Neural cell (in vitro differentiated cells): Measurements from ENCODE around the gene G6PD.

Source experiments
- CTCF ChIP-seq: fragments of 450-650 bp; IDR thresholded peaks from 2 replicates; pipeline ENCODE4 v1.5.1; 2014; ENCODE audit warnings: antibody characterized with exemption, mild to moderate bottlenecking, moderate library complexity; ENCODE audit not compliant: poor library complexity, severe bottlenecking
- RAD21 ChIP-seq: fragments of 450-650 bp; conservative IDR thresholded peaks from 2 replicates; pipeline ENCODE4 v1.6.1; 2014; ENCODE audit warnings: antibody characterized with exemption, mild to moderate bottlenecking, moderate library complexity
- SMC3 ChIP-seq: fragments of 450-650 bp; conservative IDR thresholded peaks from 2 replicates; pipeline ENCODE4 v1.6.1; 2014; ENCODE audit warnings: antibody characterized with exemption, mild to moderate bottlenecking, moderate library complexity; ENCODE audit not compliant: poor library complexity
- TF ChIP-seq, protein P1 (sequence below): IDR thresholded peaks from 2 replicates; pipeline ENCODE4 v1.6.1; 2012; ENCODE audit warnings: borderline replicate concordance

GRCh38 chrX:154517101-154517781 lies 29.4 kb downstream of the G6PD start:
- TF ChIP-seq CTCF (no peak), SMC3 (no peak), RAD21 (no peak)
- TF ChIP-seq, protein P1, sequence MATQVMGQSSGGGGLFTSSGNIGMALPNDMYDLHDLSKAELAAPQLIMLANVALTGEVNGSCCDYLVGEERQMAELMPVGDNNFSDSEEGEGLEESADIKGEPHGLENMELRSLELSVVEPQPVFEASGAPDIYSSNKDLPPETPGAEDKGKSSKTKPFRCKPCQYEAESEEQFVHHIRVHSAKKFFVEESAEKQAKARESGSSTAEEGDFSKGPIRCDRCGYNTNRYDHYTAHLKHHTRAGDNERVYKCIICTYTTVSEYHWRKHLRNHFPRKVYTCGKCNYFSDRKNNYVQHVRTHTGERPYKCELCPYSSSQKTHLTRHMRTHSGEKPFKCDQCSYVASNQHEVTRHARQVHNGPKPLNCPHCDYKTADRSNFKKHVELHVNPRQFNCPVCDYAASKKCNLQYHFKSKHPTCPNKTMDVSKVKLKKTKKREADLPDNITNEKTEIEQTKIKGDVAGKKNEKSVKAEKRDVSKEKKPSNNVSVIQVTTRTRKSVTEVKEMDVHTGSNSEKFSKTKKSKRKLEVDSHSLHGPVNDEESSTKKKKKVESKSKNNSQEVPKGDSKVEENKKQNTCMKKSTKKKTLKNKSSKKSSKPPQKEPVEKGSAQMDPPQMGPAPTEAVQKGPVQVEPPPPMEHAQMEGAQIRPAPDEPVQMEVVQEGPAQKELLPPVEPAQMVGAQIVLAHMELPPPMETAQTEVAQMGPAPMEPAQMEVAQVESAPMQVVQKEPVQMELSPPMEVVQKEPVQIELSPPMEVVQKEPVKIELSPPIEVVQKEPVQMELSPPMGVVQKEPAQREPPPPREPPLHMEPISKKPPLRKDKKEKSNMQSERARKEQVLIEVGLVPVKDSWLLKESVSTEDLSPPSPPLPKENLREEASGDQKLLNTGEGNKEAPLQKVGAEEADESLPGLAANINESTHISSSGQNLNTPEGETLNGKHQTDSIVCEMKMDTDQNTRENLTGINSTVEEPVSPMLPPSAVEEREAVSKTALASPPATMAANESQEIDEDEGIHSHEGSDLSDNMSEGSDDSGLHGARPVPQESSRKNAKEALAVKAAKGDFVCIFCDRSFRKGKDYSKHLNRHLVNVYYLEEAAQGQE, result no peak
